Tibial nerve (tissue), 4 donors: ENCODE measurements around the gene TXLNA.
"Not testable (repeated sequence)": the region's sequence is repeated elsewhere in the genome, so short reads cannot be mapped to it uniquely, and the experiment has no call there.

Experiments used
- EP300 ChIP-seq, 2 donors: sonication (generic); formaldehyde crosslinking; IDR thresholded peaks; one replicate each; pipeline ENCODE4 v1.6.1; 2017; ENCODE audit warnings: antibody characterized with exemption in 2 of 2, mild to moderate bottlenecking in 1 of 2
- POLR2A ChIP-seq, 2 donors: fragments of 450-650 bp; IDR thresholded peaks; one replicate each; pipeline ENCODE4 v1.6.1; 2017; ENCODE audit warnings: antibody characterized with exemption in 2 of 2, mild to moderate bottlenecking in 2 of 2, moderate library complexity in 2 of 2
- TF ChIP-seq, protein P1 (sequence below), 5 experiments: fragments of 200-600 bp in 3 of 5; fragments of 450-650 bp in 2 of 5; sonication (generic) in 3 of 5; IDR thresholded peaks; one replicate each; pipeline ENCODE4 v1.5.1; 2016 to 2019; ENCODE audit warnings: antibody characterized with exemption in 5 of 5, mild to moderate bottlenecking in 3 of 5, moderate library complexity in 2 of 5

- TF ChIP-seq, protein P1, sequence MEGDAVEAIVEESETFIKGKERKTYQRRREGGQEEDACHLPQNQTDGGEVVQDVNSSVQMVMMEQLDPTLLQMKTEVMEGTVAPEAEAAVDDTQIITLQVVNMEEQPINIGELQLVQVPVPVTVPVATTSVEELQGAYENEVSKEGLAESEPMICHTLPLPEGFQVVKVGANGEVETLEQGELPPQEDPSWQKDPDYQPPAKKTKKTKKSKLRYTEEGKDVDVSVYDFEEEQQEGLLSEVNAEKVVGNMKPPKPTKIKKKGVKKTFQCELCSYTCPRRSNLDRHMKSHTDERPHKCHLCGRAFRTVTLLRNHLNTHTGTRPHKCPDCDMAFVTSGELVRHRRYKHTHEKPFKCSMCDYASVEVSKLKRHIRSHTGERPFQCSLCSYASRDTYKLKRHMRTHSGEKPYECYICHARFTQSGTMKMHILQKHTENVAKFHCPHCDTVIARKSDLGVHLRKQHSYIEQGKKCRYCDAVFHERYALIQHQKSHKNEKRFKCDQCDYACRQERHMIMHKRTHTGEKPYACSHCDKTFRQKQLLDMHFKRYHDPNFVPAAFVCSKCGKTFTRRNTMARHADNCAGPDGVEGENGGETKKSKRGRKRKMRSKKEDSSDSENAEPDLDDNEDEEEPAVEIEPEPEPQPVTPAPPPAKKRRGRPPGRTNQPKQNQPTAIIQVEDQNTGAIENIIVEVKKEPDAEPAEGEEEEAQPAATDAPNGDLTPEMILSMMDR (IDR thresholded peaks at IDR 0.05) = not testable (repeated sequence)
- TF ChIP-seq POLR2A, EP300 (IDR thresholded peaks at IDR 0.05): not testable (repeated sequence)
Measured at GRCh38 chr1:32165633-32166032, 13.8 kb upstream of the TXLNA start.
